IPS-15b (cell line): ENCODE measurements around the gene ACYP1.

Experiments
- H3K27me3 ChIP-seq: one replicate; pipeline ENCODE4 v1.6.1; 2013; ENCODE audit warnings: low read length; ENCODE audit not compliant: control insufficient read depth, insufficient read depth
- H3K36me3 ChIP-seq: one replicate; pipeline ENCODE4 v1.6.1; 2013; ENCODE audit warnings: low read length; ENCODE audit not compliant: control insufficient read depth, insufficient read depth
- H3K4me1 ChIP-seq: one replicate; pipeline ENCODE4 v1.6.1; 2013; ENCODE audit warnings: mild to moderate bottlenecking, low read length; ENCODE audit not compliant: control insufficient read depth, insufficient read depth
- H3K4me3 ChIP-seq: one replicate; pipeline ENCODE4 v1.5.1; 2013; ENCODE audit warnings: low read depth, low read length
- H3K9ac ChIP-seq: one replicate; pipeline ENCODE4 v1.6.1; 2013; ENCODE audit warnings: low read depth, mild to moderate bottlenecking, low read length
- H3K9me3 ChIP-seq: one replicate; pipeline ENCODE4 v1.6.1; 2013; ENCODE audit warnings: mild to moderate bottlenecking, low read length; ENCODE audit not compliant: control insufficient read depth, insufficient read depth

Gene ACYP1

DNA sequence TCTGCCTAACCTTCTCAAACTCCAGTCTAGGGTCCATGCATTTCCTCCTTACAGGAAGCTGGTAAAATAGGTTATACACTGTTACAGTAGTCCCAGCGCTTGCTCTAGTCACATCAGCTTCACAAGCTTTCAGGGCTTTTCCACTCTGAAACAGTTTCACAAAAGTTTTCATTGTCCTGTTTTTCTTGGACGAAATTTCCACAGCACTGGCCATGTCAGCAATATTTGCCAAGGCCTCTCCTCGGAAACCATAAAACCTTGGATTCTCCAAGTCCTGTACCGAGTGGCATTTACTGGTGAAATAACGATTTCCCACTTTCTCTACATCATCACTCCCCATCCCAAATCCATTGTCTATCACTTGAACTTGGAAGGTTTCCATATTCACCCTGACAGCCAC is 14.7 kb downstream of the ACYP1 start:
- H3K9ac ChIP-seq = no peak overlapping the region

GRCh38 chr14:75048101-75048500 is 15.7 kb downstream of the ACYP1 start:
- Histone ChIP-seq H3K9me3 (no peaks in the 10 kb centered on the region), H3K9ac (no peak overlapping the region), H3K36me3 (no peaks in the 10 kb centered on the region), H3K27me3 (no peaks in the 10 kb centered on the region), H3K4me3 (no peak overlapping the region), H3K4me1 (no peaks in the 10 kb centered on the region)

More for the DNA sequence above, 14.7 kb downstream of the ACYP1 start:
- H3K27me3 ChIP-seq = no peaks in the 10 kb centered on the region
- no peaks in the 10 kb centered on the region for H3K9me3 ChIP-seq
- no peaks in the 10 kb centered on the region for H3K4me1 ChIP-seq
- H3K36me3 ChIP-seq = no peaks in the 10 kb centered on the region
- no peak overlapping the region for H3K4me3 ChIP-seq

GRCh38 chr14:75047506-75047905 is 16.3 kb downstream of the ACYP1 start:
- H3K27me3 ChIP-seq = no peaks in the 10 kb centered on the region
- no peaks in the 10 kb centered on the region for H3K36me3 ChIP-seq

DNA sequence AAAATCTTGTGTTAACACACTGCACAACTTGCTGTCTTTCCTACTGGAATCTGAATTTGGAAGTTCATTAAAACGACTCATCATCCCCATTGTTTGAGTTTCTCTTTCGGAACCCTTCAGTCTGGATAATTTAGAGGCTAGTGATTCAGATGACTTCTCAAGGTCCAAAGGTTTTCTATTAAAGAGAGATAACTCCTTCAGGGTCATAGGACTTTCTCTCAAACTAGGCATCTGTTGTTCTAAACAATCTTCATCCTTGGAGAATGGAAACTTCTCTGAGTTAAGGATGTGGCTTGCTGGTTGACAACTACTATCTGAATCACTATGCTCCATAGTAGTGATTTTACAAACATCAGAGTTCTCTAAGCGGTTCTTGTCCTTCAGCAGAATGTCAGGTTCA is 16.9 kb downstream of the ACYP1 start:
- H3K36me3 ChIP-seq = no peaks in the 10 kb centered on the region
- no peaks in the 10 kb centered on the region for H3K9me3 ChIP-seq
- no peaks in the 10 kb centered on the region for H3K27me3 ChIP-seq
- no peaks in the 10 kb centered on the region for H3K4me1 ChIP-seq
- no peak overlapping the region for H3K4me3 ChIP-seq
- no peak overlapping the region for H3K9ac ChIP-seq

More at GRCh38 chr14:75047506-75047905, 16.3 kb downstream of the ACYP1 start:
- H3K9me3 ChIP-seq = no peaks in the 10 kb centered on the region
- no peak overlapping the region for H3K4me3 ChIP-seq
- no peaks in the 10 kb centered on the region for H3K4me1 ChIP-seq
- H3K9ac ChIP-seq = no peak overlapping the region

DNA sequence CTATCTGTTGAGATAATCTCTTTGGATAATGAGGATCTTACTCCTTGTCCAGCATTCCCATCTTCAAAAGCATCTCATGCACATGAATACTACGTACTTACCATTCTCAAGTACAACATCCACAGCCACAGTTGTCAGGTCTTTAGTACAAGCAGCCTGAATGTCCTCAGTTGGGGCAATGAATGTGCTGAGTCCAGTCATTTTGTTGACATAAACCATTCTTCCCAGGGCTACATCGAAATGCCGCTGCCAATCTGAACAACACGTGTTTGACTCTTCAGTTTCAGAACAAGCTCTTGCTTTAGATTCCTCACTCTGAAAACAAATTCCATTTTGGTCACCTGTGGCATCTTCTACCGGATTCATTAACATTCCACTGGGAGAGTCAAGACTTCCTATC is 17.5 kb downstream of the ACYP1 start:
- Histone ChIP-seq H3K36me3 (no peaks in the 10 kb centered on the region), H3K9ac (no peak overlapping the region), H3K4me3 (no peak overlapping the region), H3K9me3 (no peaks in the 10 kb centered on the region), H3K27me3 (no peaks in the 10 kb centered on the region), H3K4me1 (no peaks in the 10 kb centered on the region)

DNA sequence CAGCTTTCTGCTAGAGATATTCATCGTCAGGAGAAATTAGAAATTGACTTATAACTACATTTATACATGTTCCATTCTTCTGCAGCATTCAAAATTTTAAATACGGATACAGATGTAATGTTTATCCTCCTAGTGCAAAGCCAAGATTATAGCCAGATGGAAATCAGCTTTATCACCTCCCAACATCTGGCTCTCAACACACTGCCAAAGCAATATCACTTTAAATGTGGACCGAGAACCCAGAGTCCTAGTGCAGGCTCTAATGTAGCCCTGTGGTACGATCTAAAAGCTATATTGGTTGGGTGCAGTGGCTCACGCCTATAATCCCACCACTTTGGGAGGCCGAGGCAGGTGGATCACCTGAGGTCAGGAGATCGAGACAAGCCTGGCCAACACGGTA is 19.1 kb downstream of the ACYP1 start:
- Histone ChIP-seq H3K36me3 (no peaks in the 10 kb centered on the region), H3K4me3 (no peak overlapping the region), H3K27me3 (no peaks in the 10 kb centered on the region), H3K9ac (no peak overlapping the region), H3K9me3 (no peaks in the 10 kb centered on the region), H3K4me1 (no peaks in the 10 kb centered on the region)

DNA sequence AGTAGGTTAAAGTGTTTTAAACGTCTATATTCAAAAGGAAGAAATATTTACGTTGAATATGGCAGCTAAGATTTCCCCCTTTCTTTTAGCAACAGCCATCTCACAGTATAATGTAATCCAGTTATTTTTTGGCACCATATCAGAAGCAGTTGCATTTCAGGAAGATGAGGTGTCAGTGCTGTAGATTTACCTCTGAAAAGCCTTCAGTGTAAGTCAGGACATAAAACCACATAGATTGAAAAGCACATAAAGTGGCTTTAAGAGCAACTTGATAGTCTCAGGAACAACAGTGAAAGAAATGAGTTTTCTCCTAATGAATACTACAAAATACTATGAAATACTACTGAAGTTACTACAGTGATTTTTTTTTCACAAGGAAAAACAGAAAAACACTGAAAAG is 19.5 kb downstream of the ACYP1 start:
- H3K4me3 ChIP-seq = no peak overlapping the region
- no peaks in the 10 kb centered on the region for H3K36me3 ChIP-seq

GRCh38 chr14:75042035-75042434 is 21.8 kb downstream of the ACYP1 start:
- no peaks in the 10 kb centered on the region for H3K27me3 ChIP-seq
- no peak overlapping the region for H3K4me3 ChIP-seq
- H3K9ac ChIP-seq = no peak overlapping the region
- no peaks in the 10 kb centered on the region for H3K4me1 ChIP-seq
- no peaks in the 10 kb centered on the region for H3K9me3 ChIP-seq
- H3K36me3 ChIP-seq = peaks cover 4% of the 10 kb centered on the region

More for the DNA sequence above, 19.5 kb downstream of the ACYP1 start:
- H3K27me3 ChIP-seq = no peaks in the 10 kb centered on the region
- H3K9me3 ChIP-seq = no peaks in the 10 kb centered on the region
- no peaks in the 10 kb centered on the region for H3K4me1 ChIP-seq
- no peak overlapping the region for H3K9ac ChIP-seq

- Histone ChIP-seq H3K9me3 (no peaks in the 10 kb centered on the region), H3K27me3 (no peaks in the 10 kb centered on the region), H3K36me3 (peaks cover 4% of the 10 kb centered on the region), H3K4me1 (no peaks in the 10 kb centered on the region), H3K4me3 (no peak overlapping the region), H3K9ac (no peak overlapping the region)
Measured at GRCh38 chr14:75041613-75042012, 22.2 kb downstream of the ACYP1 start.

GRCh38 chr14:75040959-75041358 is 22.9 kb downstream of the ACYP1 start:
- H3K4me3 ChIP-seq = no peak overlapping the region
- no peaks in the 10 kb centered on the region for H3K9me3 ChIP-seq
- no peak overlapping the region for H3K9ac ChIP-seq
- no peaks in the 10 kb centered on the region for H3K4me1 ChIP-seq
- H3K27me3 ChIP-seq = no peaks in the 10 kb centered on the region
- peaks cover 4% of the 10 kb centered on the region for H3K36me3 ChIP-seq

- Histone ChIP-seq H3K27me3 (no peaks in the 10 kb centered on the region), H3K36me3 (peaks cover 4% of the 10 kb centered on the region), H3K4me3 (no peak overlapping the region), H3K4me1 (no peaks in the 10 kb centered on the region), H3K9me3 (no peaks in the 10 kb centered on the region), H3K9ac (no peak overlapping the region)
Measured at GRCh38 chr14:75040507-75040906, 23.3 kb downstream of the ACYP1 start.

GRCh38 chr14:75032939-75033338 is 30.9 kb downstream of the ACYP1 start:
- H3K36me3 ChIP-seq = no peaks in the 10 kb centered on the region

DNA sequence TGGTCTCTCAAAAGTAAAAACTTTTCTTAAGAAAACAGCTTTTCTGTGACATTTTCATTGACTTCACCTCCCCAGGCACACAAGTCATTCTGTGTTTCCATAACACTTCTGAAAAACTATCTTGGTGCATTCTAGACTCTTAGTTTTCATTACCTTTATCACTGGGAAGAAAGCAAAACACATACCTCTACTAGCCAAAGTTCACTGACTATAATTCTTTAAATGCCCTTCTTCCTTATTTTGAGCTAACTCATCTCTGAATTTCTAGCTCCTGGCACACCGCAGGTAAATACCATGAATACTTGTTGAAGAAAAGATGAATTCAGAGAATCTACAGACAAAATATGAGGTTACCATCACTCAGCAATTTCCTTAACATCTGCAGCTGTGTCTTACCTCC is 33.7 kb downstream of the ACYP1 start:
- no peaks in the 10 kb centered on the region for H3K9me3 ChIP-seq
- H3K27me3 ChIP-seq = no peaks in the 10 kb centered on the region
- no peaks in the 10 kb centered on the region for H3K36me3 ChIP-seq
- no peak overlapping the region for H3K9ac ChIP-seq
- no peak overlapping the region for H3K4me3 ChIP-seq
- H3K4me1 ChIP-seq = no peaks in the 10 kb centered on the region

More at GRCh38 chr14:75032939-75033338, 30.9 kb downstream of the ACYP1 start:
- no peaks in the 10 kb centered on the region for H3K9me3 ChIP-seq
- no peaks in the 10 kb centered on the region for H3K4me1 ChIP-seq
- no peaks in the 10 kb centered on the region for H3K27me3 ChIP-seq
- H3K4me3 ChIP-seq = no peak overlapping the region
- no peak overlapping the region for H3K9ac ChIP-seq
